Daoy (cell line): Measurements from ENCODE around the gene CMTM2. TPM values are rescaled to one million over a fixed set of nuclear protein-coding genes. Genes with fewer than 3 reads are reported as not detected.
A peak's percentile ranks its signal among the peaks of the same experiment; 100 is the strongest.
"Not testable (repeated sequence)": the region's sequence is repeated elsewhere in the genome, so short reads cannot be mapped to it uniquely, and the experiment has no call there.

Experiments used
- DNase-seq: peaks from one replicate; pipeline ENCODE4 v3.0.0-alpha.2; 2015; ENCODE audit warnings: low read depth
- total RNA-seq: library from RNA; depleted of rRNA; stranded (reverse); fragments of >200 nt; shearing (Covaris generic); gene quantifications from 2 replicates; pipeline ENCODE4 v1.2.3, GENCODE V29; 2014

CMTM2 gene
- total RNA-seq, 1 experiment from 2014 or later = not detected

GRCh38 chr16:66581246-66581952, 2.1 kb downstream of the CMTM2 start:
- DNase-seq = no peak

GRCh38 chr16:66585481-66586239, 6.4 kb downstream of the CMTM2 start:
- DNase-seq = no peak

- no peak for DNase-seq
These were observed 8.8 kb downstream of the CMTM2 start for GRCh38 chr16:66587881-66588600.

- DNase-seq = peak; percentile 55
These were observed 9.9 kb downstream of the CMTM2 start for GRCh38 chr16:66588981-66589713.

GRCh38 chr16:66590322-66590721, 11.1 kb downstream of the CMTM2 start:
- DNase-seq = no peak

- DNase-seq = no peak
These were observed 11.8 kb downstream of the CMTM2 start for GRCh38 chr16:66591018-66591417.

- DNase-seq = no peak
These were observed 13.0 kb downstream of the CMTM2 start for GRCh38 chr16:66592241-66592640.

GRCh38 chr16:66592814-66593213, 13.6 kb downstream of the CMTM2 start:
- no peak for DNase-seq

GRCh38 chr16:66594739-66595138, 15.5 kb downstream of the CMTM2 start:
- no peak for DNase-seq

GRCh38 chr16:66596559-66596958, 17.3 kb downstream of the CMTM2 start:
- DNase-seq = not testable (repeated sequence)

- no peak for DNase-seq
These were observed 18.0 kb downstream of the CMTM2 start for GRCh38 chr16:66596986-66597848.

GRCh38 chr16:66598111-66598510, 18.8 kb downstream of the CMTM2 start:
- DNase-seq = no peak

GRCh38 chr16:66599726-66600125, 20.5 kb downstream of the CMTM2 start:
- no peak for DNase-seq

- DNase-seq = no peak
These were observed 21.2 kb downstream of the CMTM2 start for GRCh38 chr16:66600477-66600876.

- no peak for DNase-seq
These were observed 22.2 kb downstream of the CMTM2 start for GRCh38 chr16:66601471-66601870.

- peak; percentile 62 for DNase-seq
These were observed 24.5 kb downstream of the CMTM2 start for GRCh38 chr16:66603537-66604375.

- peak; percentile 65 for DNase-seq
These were observed 25.3 kb downstream of the CMTM2 start, which contains the start of gene CMTM3 for GRCh38 chr16:66604376-66605176. TSS of gene CMTM3 (plus strand) at chr16:66604704. CDS start at chr16:66604806, 102 bp downstream.

GRCh38 chr16:66605177-66605978, 26.1 kb downstream of the CMTM2 start:
- peak; percentile 49 for DNase-seq
